Kidney epithelial cell (primary cell): Measurements from ENCODE around the gene CAMK4. TPM values are rescaled to one million over a fixed set of nuclear protein-coding genes. Genes with fewer than 3 reads are reported as not detected.

Source experiments
- DNase-seq: peaks from one replicate; pipeline ENCODE4 v3.0.0-alpha.2; 2010; ENCODE audit warnings: low read depth
- H3K27me3 ChIP-seq: 2 replicates; pipeline ENCODE4 v1.6.0; 2011; ENCODE audit warnings: low read length; ENCODE audit not compliant: control insufficient read depth, insufficient read depth
- H3K36me3 ChIP-seq: 2 replicates; pipeline ENCODE4 v1.5.1; 2011; ENCODE audit warnings: low read length; ENCODE audit not compliant: control insufficient read depth, insufficient read depth
- H3K4me3 ChIP-seq: 2 replicates; pipeline ENCODE4 v1.5.1; 2011; ENCODE audit warnings: low read depth, mild to moderate bottlenecking, control low read depth, low read length
- CTCF ChIP-seq: IDR thresholded peaks from 2 replicates; pipeline ENCODE4 v1.5.1; 2011; ENCODE audit warnings: mild to moderate bottlenecking, moderate library complexity, low read length, control low read depth, inconsistent platforms; ENCODE audit not compliant: insufficient read depth, poor library complexity, severe bottlenecking
- total RNA-seq: library from RNA; depleted of rRNA; stranded (reverse); fragments of >200 nt; gene quantifications from 2 replicates; pipeline ENCODE4 v1.2.3, GENCODE V29; 2015

The CAMK4 gene
- total RNA-seq, 1 donor from 2014 or later, result 0.75 TPM

- H3K4me3 ChIP-seq, result no peak overlapping the region
- TF ChIP-seq CTCF, result no peak
- no peak for DNase-seq
- no peaks in the 10 kb centered on the region for H3K36me3 ChIP-seq
- no peaks in the 10 kb centered on the region for H3K27me3 ChIP-seq
Measured at GRCh38 chr5:111425205-111425604, 201.0 kb downstream of the CAMK4 start.

- H3K36me3 ChIP-seq, result no peaks in the 10 kb centered on the region
- no peak for TF ChIP-seq CTCF
- H3K4me3 ChIP-seq, result no peak overlapping the region
- no peak for DNase-seq
- no peaks in the 10 kb centered on the region for H3K27me3 ChIP-seq
Measured at GRCh38 chr5:111427762-111428161, 203.6 kb downstream of the CAMK4 start.

GRCh38 chr5:111432883-111433536 is 208.8 kb downstream of the CAMK4 start:
- no peaks in the 10 kb centered on the region for H3K27me3 ChIP-seq
- TF ChIP-seq CTCF, result no peak
- no peak overlapping the region for H3K4me3 ChIP-seq
- no peaks in the 10 kb centered on the region for H3K36me3 ChIP-seq
- DNase-seq, result no peak

- no peak overlapping the region for H3K4me3 ChIP-seq
- DNase-seq, result no peak
- H3K27me3 ChIP-seq, result no peaks in the 10 kb centered on the region
- TF ChIP-seq CTCF, result no peak
- H3K36me3 ChIP-seq, result no peaks in the 10 kb centered on the region
Measured at GRCh38 chr5:111434800-111435199, 210.6 kb downstream of the CAMK4 start.

GRCh38 chr5:111439473-111440075 is 215.4 kb downstream of the CAMK4 start:
- Histone ChIP-seq H3K27me3 (no peaks in the 10 kb centered on the region), H3K36me3 (no peaks in the 10 kb centered on the region), H3K4me3 (no peak overlapping the region)
- no peak for DNase-seq
- TF ChIP-seq CTCF, result no peak

GRCh38 chr5:111447099-111447498 is 222.9 kb downstream of the CAMK4 start:
- no peaks in the 10 kb centered on the region for H3K36me3 ChIP-seq
- H3K4me3 ChIP-seq, result no peak overlapping the region
- no peak for DNase-seq
- TF ChIP-seq CTCF, result no peak
- no peaks in the 10 kb centered on the region for H3K27me3 ChIP-seq
